ENCODE results near the gene ITGB8. TPM values are rescaled to one million over a fixed set of nuclear protein-coding genes. Genes with fewer than 3 reads are reported as not detected.

ITGB8 gene
- total RNA-seq, 1 experiment from 2014 or later, result 183 TPM

GRCh38 chr7:20307119-20307518, 23.6 kb upstream of the ITGB8 start:
- Mint-ChIP-seq H3K4me1 (ENCODE audit: low read depth, unreplicated experiment) (peaks cover 51% of the 10 kb centered on the region), H3K4me3 (ENCODE audit: low read depth, unreplicated experiment) (no peak overlapping the region), H3K9me3 (ENCODE audit: low read depth, unreplicated experiment) (no peaks in the 10 kb centered on the region), H3K27me3 (ENCODE audit: unreplicated experiment) (no peaks in the 10 kb centered on the region), H3K27ac (ENCODE audit: unreplicated experiment) (peak overlapping the region; percentile 76), H3K36me3 (ENCODE audit: insufficient read depth, unreplicated experiment) (peaks cover 8% of the 10 kb centered on the region)
- TF ChIP-seq CTCF (IDR thresholded peaks at IDR 0.05; ENCODE audit: unreplicated experiment), result no peak
- DNase-seq, result peak; percentile 50
- CTCF ChIA-PET, result interaction anchor here (0.7 to 1.9 kb wide), 4 partner anchors 87 to 614 kb away, joined by 3 to 12 read pairs (median 6); partner anchors contain the start of gene MACC1
- intact Hi-C loops (cut with micrococcal nuclease; ENCODE audit: unreplicated experiment), result loop anchor here (1.0 kb wide), 1 partner anchor 90 kb away; the partner anchor contains the start of gene MACC1
- no TSS peak for BruUV-seq (replicated peaks)

- Mint-ChIP-seq H3K4me1 (ENCODE audit: low read depth, unreplicated experiment) (peaks cover 59% of the 10 kb centered on the region), H3K27me3 (ENCODE audit: unreplicated experiment) (no peaks in the 10 kb centered on the region), H3K27ac (ENCODE audit: unreplicated experiment) (no peak overlapping the region), H3K36me3 (ENCODE audit: insufficient read depth, unreplicated experiment) (peaks cover 8% of the 10 kb centered on the region), H3K4me3 (ENCODE audit: low read depth, unreplicated experiment) (no peak overlapping the region), H3K9me3 (ENCODE audit: low read depth, unreplicated experiment) (no peaks in the 10 kb centered on the region)
- intact Hi-C loops (cut with micrococcal nuclease; ENCODE audit: unreplicated experiment), result loop anchor here (1.0 kb wide), 1 partner anchor 91 kb away; the partner anchor contains the start of gene MACC1
- no peak for DNase-seq
- CTCF ChIA-PET, result interaction anchor here (0.7 kb wide), 1 partner anchor 614 kb away, joined by 3 read pairs; no protein-coding TSS in a partner anchor
- TF ChIP-seq CTCF (IDR thresholded peaks at IDR 0.05; ENCODE audit: unreplicated experiment), result no peak
- no TSS peak for BruUV-seq (replicated peaks)
Measured at GRCh38 chr7:20307901-20308300, 22.8 kb upstream of the ITGB8 start.

- peaks cover 50% of the 10 kb centered on the region for H3K4me1 Mint-ChIP-seq (ENCODE audit: low read depth, unreplicated experiment)
- peaks cover 8% of the 10 kb centered on the region for H3K36me3 Mint-ChIP-seq (ENCODE audit: insufficient read depth, unreplicated experiment)
- H3K4me3 Mint-ChIP-seq (ENCODE audit: low read depth, unreplicated experiment), result no peak overlapping the region
- H3K27ac Mint-ChIP-seq (ENCODE audit: unreplicated experiment), result peak overlapping the region; percentile 28
- intact Hi-C loops (cut with micrococcal nuclease; ENCODE audit: unreplicated experiment), result loop anchor here (5.0 kb wide), 3 partner anchors 138 to 598 kb away; no protein-coding TSS in a partner anchor
- no TSS peak for BruUV-seq (replicated peaks)
- DNase-seq, result no peak
- TF ChIP-seq CTCF (IDR thresholded peaks at IDR 0.05; ENCODE audit: unreplicated experiment), result no peak
- H3K9me3 Mint-ChIP-seq (ENCODE audit: low read depth, unreplicated experiment), result no peaks in the 10 kb centered on the region
- no peaks in the 10 kb centered on the region for H3K27me3 Mint-ChIP-seq (ENCODE audit: unreplicated experiment)
- CTCF ChIA-PET, result interaction anchor here (0.6 to 3.0 kb wide), 4 partner anchors 89 to 288 kb away, joined by 3 to 9 read pairs (median 6); partner anchors contain the start of gene MACC1
Measured at GRCh38 chr7:20310301-20310700, 20.4 kb upstream of the ITGB8 start.

GRCh38 chr7:20310963-20311742, 19.5 kb upstream of the ITGB8 start:
- H3K36me3 Mint-ChIP-seq (ENCODE audit: insufficient read depth, unreplicated experiment), result peaks cover 8% of the 10 kb centered on the region
- peaks cover 42% of the 10 kb centered on the region for H3K4me1 Mint-ChIP-seq (ENCODE audit: low read depth, unreplicated experiment)
- intact Hi-C loops (cut with micrococcal nuclease; ENCODE audit: unreplicated experiment), result loop anchor here (1.0 to 5.0 kb wide), 7 partner anchors 94 to 599 kb away; partner anchors contain the start of gene MACC1
- no peaks in the 10 kb centered on the region for H3K9me3 Mint-ChIP-seq (ENCODE audit: low read depth, unreplicated experiment)
- CTCF ChIA-PET, result interaction anchor here (0.7 to 3.0 kb wide), 18 partner anchors 9 to 602 kb away, joined by 3 to 9 read pairs (median 4); partner anchors contain the start of gene MACC1
- no peak overlapping the region for H3K4me3 Mint-ChIP-seq (ENCODE audit: low read depth, unreplicated experiment)
- peak; percentile 50 for DNase-seq
- no TSS peak for BruUV-seq (replicated peaks)
- TF ChIP-seq CTCF (IDR thresholded peaks at IDR 0.05; ENCODE audit: unreplicated experiment), result peak; percentile 71
- H3K27ac Mint-ChIP-seq (ENCODE audit: unreplicated experiment), result peak overlapping the region; percentile 30
- no peaks in the 10 kb centered on the region for H3K27me3 Mint-ChIP-seq (ENCODE audit: unreplicated experiment)
